ENCODE data around the gene SKP2.

Gene SKP2

DNA sequence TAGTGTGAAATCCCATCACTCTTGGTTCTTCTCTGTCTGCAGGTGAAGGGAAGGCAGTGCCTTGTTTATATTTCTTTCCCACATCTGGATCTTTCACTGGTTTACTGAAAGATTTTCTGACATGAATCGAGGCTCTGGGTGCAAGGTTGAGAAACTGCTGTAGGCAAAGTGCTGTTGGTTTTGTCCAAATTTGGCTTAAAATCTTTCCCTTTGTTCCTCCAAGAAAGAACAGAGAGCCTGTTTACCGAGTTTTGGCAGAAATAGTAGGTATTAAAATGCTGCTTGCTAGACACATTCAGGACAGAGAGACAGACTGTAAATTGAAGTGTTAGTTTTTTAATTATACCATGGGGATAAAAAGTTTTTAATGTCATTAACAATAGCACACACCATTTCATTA lies 21.5 kb downstream of the SKP2 start:
- no peak overlapping the region for H3K27ac ChIP-seq

DNA sequence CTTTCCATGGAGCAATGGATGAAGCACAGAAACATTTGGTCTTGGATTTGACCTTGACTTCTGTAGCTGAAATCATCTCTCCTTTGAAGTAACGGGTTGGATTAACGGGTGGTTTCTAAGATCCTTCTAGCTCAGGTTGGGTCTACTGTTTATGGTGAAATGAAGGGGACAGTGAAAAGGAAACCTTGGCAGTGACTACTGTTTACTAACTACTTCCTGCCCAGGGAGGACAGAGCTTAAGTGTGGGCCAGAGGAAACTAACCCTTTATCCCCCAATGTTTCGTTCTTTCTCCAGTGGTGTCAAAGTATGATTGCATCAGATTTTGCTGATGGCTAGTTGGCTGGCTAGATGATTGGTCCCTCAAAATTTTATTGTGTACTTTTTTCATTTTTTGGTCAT lies 22.2 kb downstream of the SKP2 start:
- TF ChIP-seq, protein P1, sequence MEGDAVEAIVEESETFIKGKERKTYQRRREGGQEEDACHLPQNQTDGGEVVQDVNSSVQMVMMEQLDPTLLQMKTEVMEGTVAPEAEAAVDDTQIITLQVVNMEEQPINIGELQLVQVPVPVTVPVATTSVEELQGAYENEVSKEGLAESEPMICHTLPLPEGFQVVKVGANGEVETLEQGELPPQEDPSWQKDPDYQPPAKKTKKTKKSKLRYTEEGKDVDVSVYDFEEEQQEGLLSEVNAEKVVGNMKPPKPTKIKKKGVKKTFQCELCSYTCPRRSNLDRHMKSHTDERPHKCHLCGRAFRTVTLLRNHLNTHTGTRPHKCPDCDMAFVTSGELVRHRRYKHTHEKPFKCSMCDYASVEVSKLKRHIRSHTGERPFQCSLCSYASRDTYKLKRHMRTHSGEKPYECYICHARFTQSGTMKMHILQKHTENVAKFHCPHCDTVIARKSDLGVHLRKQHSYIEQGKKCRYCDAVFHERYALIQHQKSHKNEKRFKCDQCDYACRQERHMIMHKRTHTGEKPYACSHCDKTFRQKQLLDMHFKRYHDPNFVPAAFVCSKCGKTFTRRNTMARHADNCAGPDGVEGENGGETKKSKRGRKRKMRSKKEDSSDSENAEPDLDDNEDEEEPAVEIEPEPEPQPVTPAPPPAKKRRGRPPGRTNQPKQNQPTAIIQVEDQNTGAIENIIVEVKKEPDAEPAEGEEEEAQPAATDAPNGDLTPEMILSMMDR (conservative IDR thresholded peaks at IDR 0.05): no peak
- no peak overlapping the region for H3K27ac ChIP-seq

More for the DNA sequence above, 21.5 kb downstream of the SKP2 start:
- TF ChIP-seq, protein P1 (conservative IDR thresholded peaks at IDR 0.05): no peak

DNA sequence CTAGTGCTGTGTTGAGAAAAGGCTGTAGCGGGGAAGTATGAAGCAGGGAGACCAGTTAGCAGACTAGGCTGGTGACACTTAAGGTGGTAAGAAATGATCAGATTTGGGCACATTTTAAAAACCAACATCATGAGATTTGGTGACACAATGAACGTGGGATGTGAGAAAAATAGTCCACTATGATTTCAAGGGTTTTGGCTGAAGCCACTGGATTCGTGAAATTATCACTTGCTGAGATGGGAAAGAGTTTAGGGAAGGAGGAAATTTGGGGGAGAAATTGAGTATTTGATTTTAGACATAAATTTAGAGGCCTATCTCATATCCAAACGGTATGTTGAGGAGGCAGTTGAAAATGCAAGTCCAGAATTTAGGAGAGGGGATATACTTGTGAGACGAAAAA lies 23.1 kb downstream of the SKP2 start:
- H3K27ac ChIP-seq: no peak overlapping the region
- TF ChIP-seq, protein P1 (conservative IDR thresholded peaks at IDR 0.05): no peak

DNA sequence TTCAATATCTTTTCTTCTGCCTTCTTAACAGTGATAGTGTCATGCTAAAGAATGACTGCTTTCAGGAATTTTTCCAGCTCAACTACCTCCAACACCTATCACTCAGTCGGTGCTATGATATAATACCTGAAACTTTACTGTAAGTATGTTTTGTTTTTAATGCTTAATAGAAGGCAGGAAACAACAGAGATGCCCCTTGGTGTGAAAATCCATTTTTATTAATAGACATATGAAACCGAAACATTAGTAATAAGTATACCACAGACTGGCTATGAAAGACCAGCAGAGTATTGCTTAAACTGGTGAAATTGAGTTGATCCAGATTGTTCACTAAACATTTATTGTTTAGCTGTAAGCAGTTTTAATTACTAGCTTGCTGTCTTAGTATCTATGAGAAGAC lies 25.2 kb downstream of the SKP2 start:
- TF ChIP-seq, protein P1 (conservative IDR thresholded peaks at IDR 0.05): no peak
- H3K27ac ChIP-seq: no peak overlapping the region

DNA sequence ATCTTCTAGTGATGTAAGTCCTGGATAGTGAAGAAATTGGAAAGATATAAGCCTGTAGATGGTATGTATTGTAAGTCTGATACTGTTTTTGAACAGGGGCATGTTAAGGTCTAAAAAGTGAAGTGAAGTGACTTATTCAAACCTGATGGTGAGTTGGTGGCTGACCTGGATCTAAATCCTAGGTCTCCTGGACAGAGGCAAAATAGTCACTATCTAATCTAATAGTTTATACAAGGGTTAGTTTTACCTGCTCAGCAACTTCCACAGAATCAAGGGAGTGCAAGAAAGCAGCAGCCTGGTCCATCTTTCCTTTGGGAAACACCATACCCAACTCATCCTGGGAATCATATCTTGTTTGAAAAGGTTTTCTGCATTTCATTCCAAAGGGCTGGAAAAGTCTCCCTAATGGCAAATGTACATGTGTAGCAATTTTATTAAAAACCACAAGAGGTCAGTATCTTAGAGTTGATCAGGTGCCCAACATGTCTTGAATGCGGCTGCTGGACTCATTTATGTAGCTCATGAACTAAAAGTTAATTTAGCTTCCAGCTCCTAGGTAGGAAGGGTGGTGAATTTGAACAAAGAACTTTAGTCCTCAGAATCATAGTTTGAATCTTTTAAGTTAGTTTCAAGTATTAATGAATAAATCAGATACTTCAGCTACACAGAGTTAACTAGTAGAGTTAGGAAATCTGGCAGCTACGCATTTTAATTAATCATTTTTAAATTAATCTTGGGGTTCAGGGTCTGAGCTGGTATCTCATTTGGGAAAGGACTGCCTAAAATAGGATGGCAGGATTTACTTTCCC lies 26.0 kb downstream of the SKP2 start:
- TF ChIP-seq, protein P1 (conservative IDR thresholded peaks at IDR 0.05): peak; percentile 87

DNA sequence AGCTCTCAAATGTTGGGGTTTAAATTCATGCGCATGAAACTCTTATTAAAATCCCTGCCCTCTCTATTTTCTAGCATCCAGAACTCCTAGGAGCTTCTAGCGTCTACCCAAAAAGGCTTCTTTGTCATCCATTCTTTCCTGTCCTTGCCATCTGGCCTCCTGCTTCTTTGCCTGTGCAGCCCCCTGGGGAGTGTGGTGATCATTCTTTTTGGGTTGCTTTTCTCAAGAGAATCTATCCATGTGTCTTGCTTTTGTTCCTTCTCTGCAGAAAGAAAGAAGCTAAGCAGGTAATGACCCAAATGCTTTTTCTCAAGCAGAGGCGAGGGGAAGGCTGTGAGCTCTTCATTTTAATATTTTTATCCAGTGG lies 26.6 kb downstream of the SKP2 start:
- TF ChIP-seq, protein P1 (conservative IDR thresholded peaks at IDR 0.05): no peak
- peak overlapping the region; percentile 79; the same call in 1 of the 2 replicates for H3K27ac ChIP-seq

More for the DNA sequence above, 26.0 kb downstream of the SKP2 start:
- peak overlapping the region; percentile 79; the same call in 1 of the 2 replicates for H3K27ac ChIP-seq

DNA sequence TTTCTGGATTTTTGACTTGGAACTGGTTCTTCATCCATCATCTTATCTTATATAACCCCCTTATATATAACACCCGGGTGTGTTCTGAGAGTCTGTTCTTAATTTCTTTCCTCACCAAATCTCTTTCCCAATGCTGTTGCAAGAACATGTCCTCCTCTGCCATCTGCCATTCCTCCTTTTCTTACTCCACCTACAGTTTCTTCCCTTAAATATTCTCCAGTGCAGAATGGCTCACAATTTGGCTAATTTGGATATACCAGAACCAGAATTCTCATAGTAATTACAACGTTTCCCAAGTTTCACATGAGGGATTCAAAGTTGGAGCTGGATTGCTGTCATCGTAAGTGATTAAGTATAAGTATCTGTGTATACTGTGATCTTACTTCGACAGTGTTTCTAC lies 28.0 kb downstream of the SKP2 start:
- TF ChIP-seq, protein P1 (conservative IDR thresholded peaks at IDR 0.05): no peak

More for the DNA sequence above, 28.0 kb downstream of the SKP2 start:
- peak overlapping the region; percentile 79 for H3K27ac ChIP-seq
